Measurements from ENCODE around the gene SFRP5.

The SFRP5 gene

DNA sequence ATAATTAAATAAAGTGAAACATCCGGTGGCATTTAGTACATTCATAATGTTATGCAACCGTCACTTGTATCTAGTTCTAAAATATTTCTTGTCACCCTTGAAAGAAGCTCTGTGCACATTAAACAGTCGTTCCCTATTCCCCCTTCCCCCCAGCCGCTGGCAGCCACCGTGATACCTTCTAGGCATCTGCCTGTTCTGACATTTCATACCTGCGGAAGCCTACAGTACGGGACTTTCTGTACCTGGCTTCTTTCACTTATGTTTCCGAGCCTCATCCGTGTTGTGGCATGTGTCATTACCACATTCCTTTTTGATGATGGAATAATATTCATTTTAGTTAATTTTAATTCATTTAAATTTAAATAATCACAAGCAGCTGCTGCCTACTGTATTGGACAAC is 13.9 kb upstream of the SFRP5 start:
- no peak for DNase-seq (ENCODE audit: low read depth)

DNA sequence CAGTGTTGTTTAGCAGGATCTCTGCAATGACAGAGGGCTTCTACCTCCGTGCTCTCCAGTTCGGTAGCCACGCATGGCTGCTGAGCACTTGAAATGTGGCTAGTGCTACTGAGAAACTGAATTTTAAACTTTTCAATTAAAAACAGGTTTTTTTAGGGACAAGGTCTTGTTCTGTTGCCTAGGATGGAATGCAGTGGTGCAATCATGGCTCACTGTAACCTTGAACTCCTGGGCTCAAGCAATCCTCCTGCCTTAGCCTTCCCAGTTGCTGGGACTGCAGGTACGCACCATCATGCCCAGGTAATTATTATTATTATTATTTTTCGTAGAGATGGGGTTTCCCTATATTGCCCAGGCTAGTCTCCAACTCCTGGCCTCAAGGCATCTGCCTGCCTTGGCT is 13.4 kb upstream of the SFRP5 start:
- DNase-seq (ENCODE audit: low read depth), result no peak

DNA sequence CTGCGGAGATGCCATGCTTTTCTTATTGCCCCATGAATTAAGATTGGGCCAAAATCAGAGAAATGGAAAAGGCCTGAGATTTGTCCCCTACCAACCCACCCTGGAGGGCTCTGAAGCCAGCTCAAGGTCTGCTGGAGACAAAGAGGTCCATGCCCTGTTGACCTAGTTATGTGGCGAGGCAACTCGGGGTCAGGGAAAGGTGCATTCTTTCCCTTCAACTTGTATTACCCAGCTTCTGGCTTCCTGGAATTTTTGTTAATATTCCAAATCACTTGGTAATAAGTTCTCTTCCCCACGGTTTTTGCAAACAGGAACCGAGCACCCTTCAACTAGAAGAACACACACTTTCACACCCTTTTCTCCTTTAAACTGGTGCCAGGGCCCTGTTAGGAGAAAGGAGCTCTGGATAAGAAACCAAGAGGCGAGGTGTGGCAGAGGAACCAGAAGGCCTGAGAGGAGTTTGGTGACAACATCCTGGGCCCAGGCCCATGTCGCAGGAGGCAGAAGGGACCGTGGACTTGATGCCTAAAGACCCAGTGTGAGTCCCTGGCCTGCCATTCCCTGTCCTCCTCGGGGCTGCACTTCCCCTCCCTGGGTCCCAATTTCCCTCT is 12.5 kb upstream of the SFRP5 start:
- no peak for DNase-seq (ENCODE audit: low read depth)

DNA sequence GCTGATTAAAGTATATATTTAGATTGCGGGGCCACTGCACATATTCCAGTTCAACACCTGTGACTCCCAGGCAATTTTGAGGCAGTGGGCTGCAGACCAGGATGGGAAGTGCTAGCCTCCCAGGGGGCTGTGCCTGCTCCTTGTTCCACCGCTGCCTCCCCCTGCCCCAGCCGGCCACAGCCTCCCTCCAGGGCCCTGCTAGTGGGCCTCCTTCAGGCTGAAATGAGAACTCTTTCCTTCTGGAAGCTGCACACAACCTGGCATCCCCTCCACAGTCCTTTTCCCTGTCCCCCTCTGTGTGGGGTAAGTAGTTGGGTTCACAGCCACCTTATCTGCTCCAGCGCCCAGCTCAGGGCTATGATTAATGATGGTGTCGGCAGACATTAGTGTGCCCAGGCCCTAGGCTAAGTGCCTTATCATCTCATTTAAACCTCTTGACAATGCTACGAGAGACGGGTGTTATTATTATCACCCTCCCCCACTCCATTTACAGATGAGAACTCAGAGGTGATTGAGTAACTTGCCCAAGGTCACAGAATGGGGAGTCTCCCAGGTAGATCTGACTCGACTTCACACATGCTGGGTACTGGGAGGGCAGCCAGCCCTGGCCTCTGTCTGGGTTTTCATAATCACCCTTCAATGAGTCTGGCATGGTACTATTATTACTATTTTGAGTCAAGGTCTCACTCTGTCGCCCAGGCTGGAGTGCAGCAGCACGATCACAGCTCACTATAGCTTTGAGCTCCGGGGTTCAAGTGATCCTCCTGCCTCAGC is 10.8 kb upstream of the SFRP5 start:
- no peak for DNase-seq (ENCODE audit: low read depth)

- no peak for DNase-seq (ENCODE audit: low read depth)
Observed at GRCh38 chr10:97781618-97782331, 10.0 kb upstream of the SFRP5 start.

DNA sequence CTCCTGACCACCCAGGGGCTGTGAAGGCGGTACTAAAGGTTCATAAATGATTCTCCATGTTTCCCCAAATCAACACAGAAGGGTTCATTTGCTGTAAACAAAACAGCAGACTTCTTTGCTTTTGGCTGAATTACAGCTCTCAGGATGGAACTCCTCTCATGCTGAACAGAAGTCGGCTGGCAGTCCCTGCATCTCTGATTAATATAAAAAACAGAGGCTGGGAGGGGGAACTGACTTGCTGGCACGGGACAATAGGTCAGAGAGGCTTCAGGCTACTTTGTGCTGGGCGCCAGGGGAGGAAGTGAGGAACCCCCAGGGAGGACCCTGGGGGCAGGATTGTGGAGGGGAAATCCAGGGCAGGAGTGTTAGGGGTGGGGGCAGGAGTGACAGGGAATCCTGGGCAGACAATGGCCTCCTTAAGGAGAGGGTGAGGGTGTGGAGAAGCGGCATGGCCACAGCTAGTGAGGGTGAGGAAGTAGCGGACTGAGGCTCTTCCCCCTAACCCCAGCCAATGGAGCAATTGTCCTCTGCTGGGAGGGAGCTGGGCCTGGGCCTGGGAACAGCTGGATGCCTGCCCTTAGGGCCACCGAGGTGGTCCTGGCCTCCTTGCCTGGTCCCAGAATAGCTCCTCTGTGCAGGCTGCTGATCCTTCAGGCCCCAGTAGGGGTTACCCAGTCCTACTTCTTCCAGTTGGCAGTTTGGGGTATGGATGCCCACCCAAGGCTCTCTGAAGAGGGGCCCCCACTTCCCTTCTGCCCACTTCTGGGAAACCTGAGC is 9.2 kb upstream of the SFRP5 start:
- DNase-seq (ENCODE audit: low read depth), result no peak

DNA sequence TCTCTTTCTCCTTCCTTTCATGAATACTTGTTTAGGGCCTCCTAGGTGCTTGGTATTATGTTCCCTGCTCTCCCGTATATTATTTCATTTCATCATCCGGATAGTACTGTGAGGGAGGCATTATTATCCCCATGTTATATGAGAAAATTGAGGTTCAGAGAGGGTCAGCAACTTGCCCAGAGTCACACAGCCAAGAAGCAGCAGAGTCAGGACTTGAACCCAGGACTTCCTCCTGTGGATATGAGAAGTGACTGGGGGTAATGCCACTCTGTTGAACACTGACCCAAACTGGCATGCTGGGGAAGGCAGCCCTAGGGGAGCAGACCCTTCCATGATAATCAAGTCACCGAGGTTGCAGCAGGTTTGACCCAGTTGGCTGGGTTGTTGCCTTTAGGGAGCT is 8.2 kb upstream of the SFRP5 start:
- DNase-seq (ENCODE audit: low read depth), result no peak

DNA sequence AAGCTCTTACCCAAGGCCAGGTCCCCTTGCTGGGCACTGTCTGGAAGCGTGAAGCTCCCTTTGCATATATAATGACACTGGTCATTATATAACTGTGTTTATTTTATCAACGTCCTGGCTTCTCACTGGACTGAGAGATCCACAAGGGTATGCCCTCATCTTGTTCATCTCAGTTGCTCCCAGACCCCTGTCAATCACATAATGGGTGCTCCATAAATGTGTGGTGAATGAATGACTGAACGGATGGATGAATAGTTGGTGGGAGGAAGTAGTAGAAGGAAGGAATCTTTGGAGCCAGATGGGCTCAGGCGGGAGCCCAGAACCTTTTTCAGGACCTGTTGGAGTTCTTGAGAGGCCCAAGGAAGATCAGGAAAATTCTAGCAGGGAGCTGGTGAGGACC is 7.7 kb upstream of the SFRP5 start:
- no peak for DNase-seq (ENCODE audit: low read depth)

GRCh38 chr10:97778452-97779302 is 6.9 kb upstream of the SFRP5 start:
- DNase-seq (ENCODE audit: low read depth), result no peak

DNA sequence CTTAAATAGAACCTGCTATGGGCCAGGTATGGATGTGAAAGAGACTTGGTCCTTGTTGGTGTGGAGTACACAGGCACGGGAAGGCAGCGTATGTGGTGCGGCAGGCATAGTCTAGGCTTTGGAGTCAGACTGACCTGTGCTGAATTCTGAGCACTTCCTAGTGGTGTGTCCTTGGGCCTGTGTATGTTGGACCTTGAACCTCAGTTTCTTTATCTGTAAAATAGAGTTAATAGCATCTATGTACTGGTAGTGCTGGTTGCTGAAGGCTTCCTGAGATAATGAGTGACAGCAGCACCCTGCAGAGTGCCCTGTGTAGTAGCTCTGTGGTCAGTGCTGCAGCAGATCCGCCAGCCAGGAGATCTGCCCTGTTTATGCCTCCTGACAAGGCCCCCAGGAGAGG is 5.3 kb upstream of the SFRP5 start:
- DNase-seq (ENCODE audit: low read depth), result no peak

DNA sequence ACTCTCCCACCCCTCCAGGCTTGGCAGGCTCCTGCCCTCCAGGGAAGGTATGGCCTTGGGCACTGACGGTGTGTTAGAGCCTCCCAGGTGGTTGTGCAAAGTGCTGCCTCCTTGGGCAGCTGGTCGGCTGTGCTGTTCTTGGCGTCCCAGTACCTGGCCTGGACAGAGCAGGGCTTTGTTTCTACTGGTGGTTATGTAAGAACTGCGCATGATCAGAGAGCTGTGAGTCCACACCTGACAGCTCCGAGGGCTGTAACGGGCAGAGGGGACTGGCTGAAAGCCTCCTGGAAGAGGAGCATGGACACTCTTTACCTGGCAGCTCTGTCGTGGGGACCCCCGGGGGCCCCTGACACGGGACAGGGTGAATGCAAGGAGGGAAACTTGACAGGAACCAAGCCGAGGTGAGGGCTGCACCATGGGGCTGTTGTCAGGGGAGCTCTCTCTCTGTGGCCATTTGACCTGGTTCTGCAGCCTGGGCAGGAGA is 3.1 kb upstream of the SFRP5 start:
- no peak for DNase-seq (ENCODE audit: low read depth)

DNA sequence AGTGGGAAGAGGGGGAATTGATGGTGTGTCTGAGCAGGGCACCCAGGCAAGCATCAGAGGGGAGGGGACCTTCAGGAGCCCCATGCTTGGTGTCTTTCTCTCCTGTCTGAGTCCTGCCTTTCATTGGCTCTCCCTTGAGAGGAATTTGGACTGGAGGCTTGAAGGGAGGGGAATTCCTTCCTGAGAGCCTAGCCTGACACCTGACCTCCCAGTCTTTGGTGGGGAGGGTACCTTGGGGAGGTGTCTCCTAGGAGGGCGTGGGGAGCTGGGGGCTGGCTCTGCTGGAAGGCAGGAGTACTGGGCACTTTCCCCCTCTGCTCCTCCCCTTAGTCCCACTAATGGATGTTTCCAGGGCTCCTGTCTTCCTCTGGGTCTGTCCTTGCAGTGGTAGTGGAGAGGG is 1.3 kb upstream of the SFRP5 start:
- no peak for DNase-seq (ENCODE audit: low read depth)

DNA sequence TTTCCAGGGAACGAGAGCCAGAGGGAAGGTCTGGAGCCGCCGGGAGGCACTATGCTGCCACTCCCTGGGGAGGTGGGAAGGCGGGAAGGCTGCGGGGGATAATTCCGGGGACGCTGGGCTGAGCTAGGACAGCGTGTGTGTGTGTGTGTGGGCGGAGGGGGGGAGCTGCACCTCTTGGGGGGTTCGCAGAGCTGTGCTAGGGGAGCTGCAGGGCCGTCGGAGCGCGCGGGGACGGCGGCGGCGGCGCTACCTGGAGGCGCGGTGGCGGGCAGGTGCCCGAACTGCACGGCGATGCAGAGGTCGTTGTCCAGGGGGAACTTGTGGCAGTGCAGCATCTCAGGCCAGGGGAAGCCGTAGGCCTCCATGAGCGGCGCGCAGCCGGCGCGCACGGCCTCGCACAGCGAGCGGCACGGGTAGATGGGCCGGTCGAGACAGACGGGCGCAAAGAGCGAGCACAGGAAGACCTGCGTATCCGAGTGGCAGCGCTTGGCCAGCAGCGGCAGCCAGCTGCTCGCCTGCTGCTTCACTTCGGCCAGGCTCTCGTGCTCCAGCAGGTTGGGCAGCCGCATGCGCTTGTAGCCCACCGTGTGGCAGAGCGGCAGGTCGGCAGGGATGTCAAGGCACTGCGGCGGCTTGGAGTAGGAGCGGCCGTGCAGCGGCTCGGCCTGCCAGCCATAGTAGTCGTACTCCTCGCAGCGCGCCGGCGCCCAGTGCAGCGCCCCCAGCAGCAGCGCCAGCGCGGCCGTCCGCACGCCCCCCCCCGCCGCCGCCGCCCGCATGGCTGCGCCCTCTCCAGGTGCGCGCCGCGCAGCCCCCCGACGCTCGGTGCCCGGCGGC is 526 bp downstream of the SFRP5 start:
- no peak for DNase-seq (ENCODE audit: low read depth)

DNA sequence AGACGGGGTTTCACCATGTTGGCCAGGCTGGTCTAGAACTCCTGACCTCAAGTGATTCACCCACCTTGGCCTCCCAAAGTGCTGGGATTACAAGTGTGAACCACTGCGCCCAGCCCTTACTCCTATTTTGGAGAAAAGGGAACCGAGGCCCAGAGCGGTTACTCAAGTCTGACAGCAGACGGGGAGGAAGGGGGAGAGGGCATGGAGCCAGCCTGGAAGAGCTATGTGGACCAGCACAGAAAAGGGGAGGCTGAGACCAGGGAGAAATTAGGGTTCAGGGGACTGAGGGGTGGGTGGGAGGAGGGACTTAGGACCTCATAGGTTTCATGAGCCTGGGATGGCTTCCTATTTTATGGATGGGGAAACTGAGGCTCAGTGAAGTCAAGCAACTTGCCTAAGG is 1.5 kb downstream of the SFRP5 start:
- DNase-seq (ENCODE audit: low read depth), result no peak

DNA sequence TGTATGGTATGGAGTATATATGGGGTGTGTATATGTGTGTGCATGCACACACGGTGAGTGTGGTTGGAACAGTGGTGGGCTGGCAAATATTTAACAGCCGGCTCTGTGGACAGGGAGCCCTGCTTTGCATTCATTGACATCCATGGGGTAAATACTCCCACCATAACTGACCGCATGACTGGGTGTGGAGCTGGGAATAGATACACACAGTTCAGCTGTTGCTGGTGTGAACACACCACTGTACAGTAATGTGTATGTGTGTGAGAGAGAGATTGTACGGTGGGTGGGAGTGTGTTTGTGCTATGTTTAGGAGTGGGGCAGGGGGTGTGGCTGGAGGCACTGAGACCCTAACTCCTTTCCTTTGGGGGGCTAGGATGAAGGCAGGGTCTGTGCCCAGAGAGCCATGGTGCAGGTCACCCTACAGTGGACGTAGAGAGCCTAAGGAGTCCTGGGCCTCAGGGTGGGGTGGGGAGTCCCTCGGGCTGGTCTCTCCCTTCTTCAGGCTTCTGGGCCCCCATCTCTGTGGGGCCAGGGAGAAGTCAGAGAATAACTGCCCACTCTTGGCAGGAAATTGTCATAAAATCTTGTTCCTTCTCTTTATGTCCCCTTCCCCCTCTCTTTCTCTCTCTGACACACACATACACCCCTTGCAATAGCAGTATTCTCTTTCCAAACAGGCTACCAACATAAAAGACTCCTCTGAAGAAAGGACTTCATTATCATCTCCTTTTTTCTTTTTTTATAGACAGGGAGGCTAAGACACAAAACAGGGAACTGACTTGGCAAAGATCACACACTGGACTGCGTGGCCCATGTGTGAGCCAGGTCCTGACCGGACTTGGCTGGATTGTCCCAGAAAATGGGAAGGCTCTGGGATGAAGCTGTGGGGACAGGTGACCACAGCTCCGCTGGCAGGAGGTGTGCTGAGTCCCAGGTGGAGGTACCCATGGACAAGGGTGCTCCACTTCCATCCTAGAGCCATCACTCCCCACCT is 3.2 kb downstream of the SFRP5 start:
- DNase-seq (ENCODE audit: low read depth), result no peak

DNA sequence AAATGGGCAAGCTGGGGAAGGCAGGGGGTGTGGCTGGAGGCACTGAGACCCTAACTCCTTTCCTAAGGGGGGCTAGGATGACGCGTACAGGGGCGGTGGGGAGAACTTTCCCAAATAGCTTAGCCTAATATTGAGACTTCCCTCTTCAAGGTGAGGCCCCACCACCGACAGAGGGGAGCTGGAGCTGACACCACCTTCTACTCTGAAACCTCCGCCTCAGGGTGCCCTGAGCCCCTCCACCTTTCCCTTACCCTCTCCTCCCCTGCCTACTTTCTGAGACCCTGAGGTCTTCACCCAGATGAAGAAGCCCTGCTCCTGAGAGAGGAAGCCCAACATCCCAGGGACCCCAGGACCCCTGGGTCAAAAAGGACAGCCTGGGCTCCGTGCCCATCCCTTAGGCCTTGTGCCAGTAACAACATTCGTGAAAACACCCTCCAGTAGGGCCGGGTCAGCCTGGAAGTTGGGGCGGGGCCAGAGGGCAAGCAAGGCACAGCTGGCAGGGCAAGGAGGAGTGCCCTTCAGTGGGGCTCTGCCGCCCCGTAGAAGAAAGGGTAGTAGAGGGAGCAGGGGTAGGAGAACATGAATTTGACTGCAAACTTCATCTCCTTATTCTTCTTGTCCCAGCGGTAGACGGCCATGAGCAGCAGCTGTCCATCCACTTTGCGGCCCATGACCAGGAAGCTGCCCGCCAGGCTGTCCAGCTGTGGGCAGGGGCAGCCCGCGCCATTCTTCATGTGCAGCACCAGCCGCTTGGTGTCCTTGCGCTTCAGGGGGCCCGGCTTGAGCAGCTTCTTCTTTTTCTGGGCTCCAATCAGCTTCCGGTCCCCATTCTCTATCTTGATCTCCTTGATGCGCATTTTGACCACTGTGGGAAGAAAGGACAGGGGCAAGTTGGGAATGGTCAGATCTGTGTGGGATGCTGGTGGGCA is 4.5 kb downstream of the SFRP5 start:
- DNase-seq (ENCODE audit: low read depth), result no peak

DNA sequence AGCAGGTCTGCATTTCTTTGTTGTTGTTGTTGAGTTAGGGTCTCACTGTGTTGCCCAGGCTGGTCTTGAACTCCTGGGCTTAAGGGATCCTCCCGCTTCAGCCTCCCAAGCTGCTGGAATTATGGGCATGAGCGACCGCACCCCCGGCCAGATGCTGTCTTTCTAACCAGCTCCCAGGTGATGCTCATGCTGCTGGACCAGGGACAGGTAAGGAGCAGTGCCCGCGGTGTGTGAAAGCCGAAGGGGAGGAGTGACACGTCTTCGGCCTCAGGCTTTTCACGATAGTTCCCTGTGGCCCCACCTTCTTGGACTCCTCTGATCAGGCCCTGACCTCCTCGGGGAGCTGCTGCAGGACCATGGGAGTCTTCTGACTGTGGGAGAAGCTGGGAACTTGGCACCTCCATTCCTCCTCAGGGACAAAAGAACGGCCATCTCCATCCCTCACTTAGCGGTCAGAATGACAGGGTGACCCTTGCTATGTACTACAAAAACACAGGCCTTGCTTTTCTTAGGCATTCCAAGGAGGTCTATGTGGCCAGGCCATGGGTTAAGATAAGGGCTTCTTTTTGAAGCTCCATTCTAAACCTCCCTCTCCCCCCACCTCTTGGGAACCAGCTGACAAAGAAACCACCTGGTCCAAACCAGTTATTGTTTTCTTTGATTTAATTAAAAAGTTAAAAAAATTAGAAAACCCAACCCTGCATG is 5.5 kb downstream of the SFRP5 start:
- DNase-seq (ENCODE audit: low read depth), result no peak

DNA sequence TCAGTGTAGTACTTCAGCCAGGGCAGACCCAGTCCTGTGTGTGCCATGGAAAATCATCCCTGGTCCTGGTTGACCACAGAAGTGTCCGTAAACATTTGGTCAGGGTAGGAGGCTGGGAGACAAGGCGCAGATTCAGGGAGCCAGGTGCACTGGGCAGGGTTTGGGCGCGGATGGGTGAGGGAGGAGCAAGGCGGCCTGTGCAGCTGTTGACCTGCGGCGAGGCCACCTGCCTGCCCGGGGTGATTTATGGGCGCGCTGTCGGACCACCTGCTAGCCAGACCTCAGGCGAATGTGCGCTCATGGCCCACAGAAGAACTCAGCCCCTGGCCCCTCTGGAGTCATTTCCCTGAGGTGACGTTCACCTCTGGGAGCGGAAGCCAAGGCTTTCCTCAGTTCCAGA is 6.6 kb downstream of the SFRP5 start:
- DNase-seq (ENCODE audit: low read depth), result no peak
